Measurements from ENCODE around the gene DHX34. TPM values are rescaled to one million over a fixed set of nuclear protein-coding genes. Genes with fewer than 3 reads are reported as not detected.
A peak's percentile ranks its signal among the peaks of the same experiment; 100 is the strongest.

DHX34 gene
- total and polyA plus RNA-seq, 3 experiments from 2014 or later: 7.7 to 24.5 (median 23.2) TPM

DNA sequence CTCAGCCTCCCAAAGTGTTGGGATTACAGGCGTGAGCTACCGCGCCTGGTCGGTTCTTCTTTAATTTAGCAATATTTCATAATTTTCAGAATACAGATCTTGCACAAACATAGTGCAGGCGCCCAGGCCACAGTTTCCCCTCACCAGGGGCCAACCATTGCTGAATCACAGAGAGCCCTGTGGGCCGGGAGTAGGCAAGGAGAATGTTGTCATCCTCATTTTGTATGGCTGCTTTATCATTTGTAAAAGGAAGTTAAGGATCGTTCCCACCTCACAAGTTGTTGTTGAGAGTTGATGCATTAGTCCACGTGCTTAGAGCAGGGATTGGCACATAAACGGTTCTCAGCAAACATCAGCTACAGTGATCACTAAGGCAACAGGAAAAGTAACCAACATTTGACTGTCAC, 40.0 kb downstream of the DHX34 start:
- ChIA-PET CTCF (interaction anchor here (1.1 to 8.2 kb wide), 3 partner anchors 40 to 93 kb away, joined by 3 to 89 read pairs (median 3); partner anchors contain the start of gene DHX34), POLR2A (no interaction called here)
- Histone ChIP-seq H3K4me3 (ENCODE audit: low read length) (no peak overlapping the region), H3K4me1 (ENCODE audit: insufficient read depth, low read length) (no peaks in the 10 kb centered on the region), H3K9me3 (ENCODE audit: low read length) (no peaks in the 10 kb centered on the region), H3K27ac (ENCODE audit: low read depth, low read length) (no peak overlapping the region), H3K27me3 (ENCODE audit: insufficient read depth, low read length, poor library complexity, severe bottlenecking) (no peaks in the 10 kb centered on the region), H3K36me3 (ENCODE audit: insufficient read depth, low read length) (no peaks in the 10 kb centered on the region)
- Mint-ChIP-seq H3K27ac (no peak overlapping the region), H3K27me3 (peaks cover 1 to 11% of the 10 kb centered on the region in 2 donors), H3K4me1 (peaks cover 4 to 6% (median 5%) of the 10 kb centered on the region in 3 donors), H3K4me3 (no peak overlapping the region), H3K9me3 (no peaks in the 10 kb centered on the region), H3K36me3 (no peaks in the 10 kb centered on the region)
- no peak for DNase-seq

DNA sequence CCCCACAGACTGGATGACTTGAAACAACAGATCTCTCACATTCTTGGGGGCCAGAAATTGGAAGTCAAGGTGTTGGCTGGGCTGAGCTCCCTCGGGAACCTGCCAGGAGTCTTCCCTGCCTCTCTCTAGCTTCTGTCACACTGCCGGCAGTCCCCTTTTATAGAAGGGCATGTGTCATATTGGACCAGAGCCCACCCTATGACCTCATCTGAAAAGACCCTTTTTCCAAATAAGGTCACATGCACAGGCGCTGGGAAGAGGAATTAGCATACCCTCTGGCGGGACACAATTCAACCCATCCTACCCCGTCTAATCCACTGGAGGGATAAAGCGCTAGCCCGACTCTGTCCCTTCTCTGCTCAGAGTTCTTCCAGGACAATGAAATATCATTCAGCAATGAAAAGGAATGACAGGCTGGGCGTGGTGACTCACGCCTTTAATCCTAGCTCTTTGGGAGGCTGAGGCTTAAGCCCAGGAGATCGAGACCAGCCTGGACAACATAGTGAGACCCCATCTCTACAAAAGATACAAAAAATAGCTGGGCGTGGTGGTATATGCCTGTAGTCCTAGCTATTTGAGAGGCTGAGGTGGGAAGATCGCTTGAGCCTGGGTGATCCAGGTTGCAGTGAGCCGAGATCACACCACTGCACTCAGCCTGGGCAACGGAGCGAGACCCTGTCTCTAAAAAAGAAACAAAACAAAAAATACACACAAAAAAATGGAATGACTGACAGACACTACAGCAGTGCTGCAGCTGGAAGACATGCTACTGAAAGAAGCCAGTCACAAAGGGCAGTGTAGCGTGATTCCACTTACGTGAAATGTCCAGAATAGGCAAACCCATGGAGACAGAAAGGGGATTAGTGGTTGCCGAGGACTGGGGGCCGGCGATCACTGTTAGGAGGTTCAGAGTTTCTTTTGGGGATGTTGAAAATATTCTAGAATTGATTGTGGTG, 41.7 kb downstream of the DHX34 start:
- ChIA-PET CTCF (interaction anchor here (0.6 to 8.2 kb wide), 23 partner anchors 9 to 350 kb away, joined by 3 to 89 read pairs (median 4); partner anchors contain the start of gene DHX34), POLR2A (interaction anchor here (0.6 to 1.6 kb wide), 3 partner anchors 42 to 233 kb away, joined by 3 to 4 read pairs (median 3); partner anchors contain the start of gene DHX34)
- no peaks in the 10 kb centered on the region for H3K27me3 ChIP-seq (ENCODE audit: insufficient read depth, low read length, poor library complexity, severe bottlenecking)
- H3K4me3 ChIP-seq (ENCODE audit: low read length): no peak overlapping the region
- H3K36me3 ChIP-seq (ENCODE audit: insufficient read depth, low read length): no peaks in the 10 kb centered on the region
- H3K4me1 ChIP-seq (ENCODE audit: insufficient read depth, low read length): no peaks in the 10 kb centered on the region
- Mint-ChIP-seq H3K9me3 (no peaks in the 10 kb centered on the region), H3K4me1 (peaks cover 4 to 6% (median 5%) of the 10 kb centered on the region in 3 donors), H3K27ac (peak overlapping the region in 1 of 8 donors; percentile 79), H3K4me3 (no peak overlapping the region), H3K27me3 (peaks cover 1 to 15% of the 10 kb centered on the region in 2 donors), H3K36me3 (no peaks in the 10 kb centered on the region)
- no peak overlapping the region for H3K27ac ChIP-seq (ENCODE audit: low read depth, low read length)
- no peak for DNase-seq
- no peaks in the 10 kb centered on the region for H3K9me3 ChIP-seq (ENCODE audit: low read length)

DNA sequence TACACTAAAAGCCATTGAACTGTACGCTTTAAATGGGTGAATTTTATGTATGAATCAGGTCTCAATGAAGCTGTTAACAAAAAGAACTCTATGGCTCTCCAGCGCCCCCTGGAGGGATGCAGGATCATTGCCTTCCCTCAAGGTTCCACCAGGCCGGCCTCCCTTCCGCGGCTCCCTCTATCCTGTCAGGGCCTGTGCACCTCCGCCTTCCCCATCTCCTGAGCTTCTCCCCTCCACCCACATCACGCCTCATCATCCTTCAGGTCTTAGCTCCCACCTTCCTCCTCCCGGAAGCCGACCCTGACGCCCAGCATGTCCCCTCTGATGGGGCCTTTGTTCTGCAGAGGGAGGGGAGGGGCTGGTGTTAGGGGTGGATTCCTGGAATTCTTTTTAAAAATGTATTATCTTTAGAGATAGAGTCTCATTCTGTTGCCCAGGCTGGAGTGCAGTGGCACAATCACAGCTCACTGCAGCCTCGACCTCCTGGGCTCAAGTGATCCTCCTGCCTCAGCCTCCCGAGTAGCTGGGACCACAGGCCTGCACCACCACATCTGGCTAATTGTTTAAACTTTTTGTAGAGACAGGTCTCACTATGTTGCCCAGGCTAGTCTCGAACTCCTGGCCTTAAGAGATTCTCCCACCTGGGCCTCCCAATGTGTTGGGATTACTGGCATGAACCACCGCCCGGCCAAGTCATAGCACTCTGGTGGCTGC, 42.6 kb downstream of the DHX34 start:
- Mint-ChIP-seq H3K9me3 (no peaks in the 10 kb centered on the region), H3K27ac (peak overlapping the region in 1 of 8 donors; percentile 79), H3K36me3 (no peaks in the 10 kb centered on the region), H3K4me3 (no peak overlapping the region), H3K27me3 (peaks cover 1 to 15% of the 10 kb centered on the region in 2 donors), H3K4me1 (peaks cover 4 to 6% (median 5%) of the 10 kb centered on the region in 3 donors)
- H3K4me1 ChIP-seq (ENCODE audit: insufficient read depth, low read length): no peaks in the 10 kb centered on the region
- ChIA-PET CTCF (interaction anchor here (0.6 to 8.2 kb wide), 23 partner anchors 8 to 349 kb away, joined by 3 to 89 read pairs (median 4); partner anchors contain the start of gene DHX34), POLR2A (interaction anchor here (0.6 to 1.6 kb wide), 3 partner anchors 43 to 234 kb away, joined by 3 to 4 read pairs (median 3); partner anchors contain the start of gene DHX34)
- no peaks in the 10 kb centered on the region for H3K36me3 ChIP-seq (ENCODE audit: insufficient read depth, low read length)
- H3K27ac ChIP-seq (ENCODE audit: low read depth, low read length): no peak overlapping the region
- H3K27me3 ChIP-seq (ENCODE audit: insufficient read depth, low read length, poor library complexity, severe bottlenecking): no peaks in the 10 kb centered on the region
- DNase-seq: peak; percentile 62 to 83 (median 76)
- no peak overlapping the region for H3K4me3 ChIP-seq (ENCODE audit: low read length)
- H3K9me3 ChIP-seq (ENCODE audit: low read length): no peaks in the 10 kb centered on the region

DNA sequence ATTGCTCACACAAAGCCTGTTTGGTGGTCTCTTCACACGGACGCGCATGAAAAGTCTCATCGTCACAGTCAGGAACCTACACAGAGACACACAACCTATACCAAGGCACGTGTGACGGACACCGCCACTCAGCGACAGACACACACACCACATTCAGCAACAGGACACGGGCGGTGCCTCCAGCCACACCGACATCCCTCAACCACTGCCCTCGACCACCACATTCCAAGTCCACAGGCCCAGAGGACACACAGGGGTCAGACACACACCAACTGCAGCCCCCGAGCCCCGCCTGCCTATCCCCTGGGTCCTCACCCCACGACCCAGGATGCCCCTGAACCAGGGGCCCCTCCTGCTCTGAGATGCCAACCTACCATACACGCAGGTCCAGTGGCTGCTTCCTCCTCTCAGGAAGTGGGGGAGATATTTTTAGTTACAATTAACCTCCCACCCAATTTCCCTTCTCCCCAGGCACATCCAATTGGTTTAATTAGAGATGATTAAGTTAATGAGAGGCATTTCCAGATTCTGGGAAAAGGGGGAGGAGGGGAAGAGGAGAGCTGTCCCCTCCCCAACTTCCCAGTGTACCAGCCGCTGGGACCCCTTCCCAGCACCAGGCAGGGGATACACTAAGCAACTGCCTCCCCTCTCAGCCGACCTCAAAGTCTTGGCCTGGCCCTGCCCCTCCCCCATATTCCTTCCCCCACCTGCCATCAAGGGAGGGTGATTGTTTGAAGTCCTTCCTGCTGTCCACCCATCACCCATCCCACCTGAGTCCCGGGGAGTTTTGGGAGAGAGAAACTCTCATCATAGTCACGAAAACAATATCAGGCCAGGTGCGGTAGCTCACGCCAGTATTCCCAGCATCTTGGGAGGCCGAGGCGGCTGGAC, 49.8 kb downstream of the DHX34 start:
- no peaks in the 10 kb centered on the region for H3K27me3 ChIP-seq (ENCODE audit: insufficient read depth, low read length, poor library complexity, severe bottlenecking)
- no peaks in the 10 kb centered on the region for H3K36me3 ChIP-seq (ENCODE audit: insufficient read depth, low read length)
- Mint-ChIP-seq H3K27me3 (peaks cover 6 to 39% of the 10 kb centered on the region in 2 donors), H3K4me3 (no peak overlapping the region), H3K4me1 (no peaks in the 10 kb centered on the region), H3K36me3 (no peaks in the 10 kb centered on the region), H3K27ac (no peak overlapping the region), H3K9me3 (peaks cover 0 to under 1% (median 0%) of the 10 kb centered on the region in 5 donors)
- no peak for DNase-seq
- no peaks in the 10 kb centered on the region for H3K9me3 ChIP-seq (ENCODE audit: low read length)
- ChIA-PET CTCF (interaction anchor here (1.9 kb wide), 1 partner anchor 103 kb away, joined by 3 read pairs; no protein-coding TSS in a partner anchor), POLR2A (no interaction called here)
- no peak overlapping the region for H3K27ac ChIP-seq (ENCODE audit: low read depth, low read length)
- H3K4me3 ChIP-seq (ENCODE audit: low read length): no peak overlapping the region
- H3K4me1 ChIP-seq (ENCODE audit: insufficient read depth, low read length): no peaks in the 10 kb centered on the region

- H3K4me1 Mint-ChIP-seq: peaks cover 0 to 5% (median 0%) of the 10 kb centered on the region in 3 donors
- H3K9me3 Mint-ChIP-seq: peaks cover 0 to 3% (median 0%) of the 10 kb centered on the region in 5 donors
Measured at GRCh38 chr19:47402504-47402903, 53.4 kb downstream of the DHX34 start.

GRCh38 chr19:47404334-47405196, 55.5 kb downstream of the DHX34 start:
- Histone ChIP-seq H3K27me3 (ENCODE audit: insufficient read depth, low read length, poor library complexity, severe bottlenecking) (peaks cover 24% of the 10 kb centered on the region), H3K4me3 (ENCODE audit: low read length) (no peak overlapping the region), H3K36me3 (ENCODE audit: insufficient read depth, low read length) (no peaks in the 10 kb centered on the region), H3K9me3 (ENCODE audit: low read length) (no peaks in the 10 kb centered on the region), H3K27ac (ENCODE audit: low read depth, low read length) (no peak overlapping the region), H3K4me1 (ENCODE audit: insufficient read depth, low read length) (no peaks in the 10 kb centered on the region)
- Mint-ChIP-seq H3K4me1 (peaks cover 0 to 5% (median 0%) of the 10 kb centered on the region in 3 donors), H3K27ac (no peak overlapping the region), H3K9me3 (peaks cover 0 to 3% (median 0%) of the 10 kb centered on the region in 5 donors), H3K27me3 (peaks cover 39 to 75% of the 10 kb centered on the region in 2 donors), H3K36me3 (no peaks in the 10 kb centered on the region), H3K4me3 (no peak overlapping the region)
- no peak for DNase-seq
- ChIA-PET CTCF (no interaction called here), POLR2A (no interaction called here)

More at GRCh38 chr19:47402504-47402903, 53.4 kb downstream of the DHX34 start:
- Histone ChIP-seq H3K27ac (ENCODE audit: low read depth, low read length) (no peak overlapping the region), H3K4me1 (ENCODE audit: insufficient read depth, low read length) (no peaks in the 10 kb centered on the region), H3K27me3 (ENCODE audit: insufficient read depth, low read length, poor library complexity, severe bottlenecking) (peaks cover 17% of the 10 kb centered on the region), H3K9me3 (ENCODE audit: low read length) (no peaks in the 10 kb centered on the region), H3K36me3 (ENCODE audit: insufficient read depth, low read length) (no peaks in the 10 kb centered on the region), H3K4me3 (ENCODE audit: low read length) (no peak overlapping the region)
- no peaks in the 10 kb centered on the region for H3K36me3 Mint-ChIP-seq
- ChIA-PET POLR2A (no interaction called here), CTCF (interaction anchor here (1.0 kb wide), 1 partner anchor 11 kb away, joined by 5 read pairs; no protein-coding TSS in a partner anchor)
- no peak overlapping the region for H3K27ac Mint-ChIP-seq
- peaks cover 25 to 66% of the 10 kb centered on the region in 2 donors for H3K27me3 Mint-ChIP-seq
- no peak overlapping the region for H3K4me3 Mint-ChIP-seq
- DNase-seq: no peak

Data from CD8-positive, alpha-beta memory T cell (primary cell).